ENCODE data around the gene PBRM1.
"Not testable (repeated sequence)": the region's sequence is repeated elsewhere in the genome, so short reads cannot be mapped to it uniquely, and the experiment has no call there.

The PBRM1 gene

DNA sequence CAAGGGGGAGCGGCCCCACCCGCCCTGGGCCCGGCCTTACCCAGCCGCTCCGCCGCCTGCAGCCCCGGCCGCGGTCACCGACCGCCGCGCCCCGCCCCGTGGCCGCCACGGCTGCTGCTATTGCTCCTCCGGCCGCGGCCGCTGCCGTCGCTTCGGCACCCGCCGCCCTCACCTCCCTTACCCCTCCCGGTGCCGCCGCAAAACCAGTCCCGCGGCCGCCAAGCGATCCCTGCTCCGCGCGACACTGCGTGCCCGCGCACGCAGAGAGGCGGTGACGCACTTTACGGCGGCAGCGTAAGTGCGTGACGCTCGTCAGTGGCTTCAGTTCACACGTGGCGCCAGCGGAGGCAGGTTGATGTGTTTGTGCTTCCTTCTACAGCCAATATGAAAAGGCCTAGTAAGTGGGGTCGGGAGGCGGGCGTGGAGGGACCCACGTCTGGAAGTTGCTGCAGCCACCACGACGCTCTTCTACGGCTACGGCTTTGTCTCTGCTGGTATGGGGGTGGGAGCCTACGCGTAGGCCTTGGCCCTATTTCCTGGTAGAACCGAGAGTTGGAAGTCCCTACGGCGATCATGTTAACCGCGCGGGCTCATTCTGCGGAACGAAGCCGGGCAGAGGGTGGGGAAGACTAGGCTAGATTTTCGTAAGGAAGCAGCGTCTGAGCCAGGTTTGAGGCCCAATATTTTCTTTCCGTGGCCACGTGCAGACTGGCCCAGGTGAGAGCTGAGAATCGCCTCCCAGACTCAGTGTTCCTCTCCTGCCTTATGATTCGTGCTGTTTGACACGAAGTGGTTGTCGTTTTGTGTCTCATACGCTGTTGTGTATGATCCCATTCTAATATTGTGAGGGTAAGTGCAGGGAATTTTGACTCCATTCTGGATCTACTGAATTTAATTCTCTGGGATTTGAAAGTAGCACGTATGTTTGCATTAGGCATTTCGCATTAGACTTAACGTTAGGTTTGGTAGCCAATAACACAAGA is at the start of gene PBRM1, which contains the start of gene GNL3:
TSS of gene PBRM1 (minus strand) at position 205 of the 983 bp plus-strand sequence.
TSS of gene GNL3 (plus strand) at position 324 of the 983 bp plus-strand sequence. CDS start at position 385, 61 bp downstream.
- DNase-seq (ENCODE audit: low read depth), result peak; percentile 95

DNA sequence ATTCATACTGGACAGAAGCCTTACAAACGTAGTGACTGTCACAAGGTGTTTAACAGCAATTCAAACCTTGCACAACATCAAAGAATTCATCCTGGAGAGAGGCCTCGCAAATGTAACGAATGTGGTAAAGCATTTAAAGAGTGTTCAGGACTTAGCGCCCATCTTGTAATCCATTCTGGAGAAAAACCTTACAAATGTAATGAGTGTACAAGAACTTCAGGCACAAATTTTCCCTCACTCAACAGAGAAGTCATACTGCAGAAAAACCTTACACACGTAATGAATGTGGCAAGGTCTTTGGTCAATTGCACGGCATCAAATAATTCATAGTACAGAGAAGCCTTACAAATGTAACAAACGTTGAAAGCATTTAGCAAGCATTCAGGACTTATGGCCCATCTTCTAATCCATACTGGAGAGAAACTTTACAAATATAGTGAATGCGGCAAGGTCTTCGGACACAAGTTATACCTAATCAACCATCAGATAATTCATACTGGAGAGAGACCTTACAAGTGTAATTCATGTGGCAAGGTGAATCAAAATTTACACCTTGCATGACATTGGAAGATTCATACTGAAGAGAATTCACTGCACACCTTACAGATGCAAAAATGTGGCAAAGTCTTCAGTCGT is 47.7 kb upstream of the PBRM1 start:
- no peak for DNase-seq (ENCODE audit: low read depth)

DNA sequence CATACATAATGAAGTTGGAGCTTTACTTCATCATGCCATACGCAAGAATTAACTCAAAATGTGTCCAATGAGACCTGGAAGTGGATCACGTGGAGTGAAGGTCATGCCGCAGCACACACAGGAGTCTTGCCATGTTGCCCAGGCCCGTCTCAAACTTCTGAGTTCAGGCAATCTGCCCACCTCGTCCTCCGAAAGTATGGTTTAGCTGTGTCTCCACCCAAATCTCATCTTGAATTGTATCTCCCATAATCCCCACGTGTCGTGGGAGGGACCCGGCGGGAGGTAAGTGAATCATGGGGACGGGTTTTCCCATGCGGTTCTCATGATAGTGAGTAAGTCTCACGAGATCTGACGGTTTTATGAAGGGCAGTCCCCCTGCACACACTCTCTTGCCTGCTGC is 45.9 kb upstream of the PBRM1 start:
- no peak for DNase-seq (ENCODE audit: low read depth)

DNA sequence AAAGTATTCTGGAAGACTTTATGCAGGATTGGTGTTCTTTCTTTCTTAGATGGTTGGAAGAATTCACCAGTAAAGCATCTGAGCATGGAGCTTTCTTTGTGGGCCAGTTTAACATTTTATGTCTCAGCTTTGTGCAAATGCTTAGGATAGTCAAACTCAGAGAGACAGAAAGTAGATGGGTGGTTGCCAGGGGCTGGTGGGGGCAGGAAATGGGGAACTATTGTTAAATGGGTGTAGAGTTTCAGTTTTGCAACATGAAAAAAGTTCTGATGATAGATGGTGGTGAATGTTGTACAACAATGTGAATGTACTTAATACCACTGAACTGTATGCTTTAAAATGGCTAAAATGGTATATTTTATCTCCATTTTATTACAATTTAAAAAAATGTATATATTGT is 45.0 kb upstream of the PBRM1 start:
- DNase-seq (ENCODE audit: low read depth), result no peak

DNA sequence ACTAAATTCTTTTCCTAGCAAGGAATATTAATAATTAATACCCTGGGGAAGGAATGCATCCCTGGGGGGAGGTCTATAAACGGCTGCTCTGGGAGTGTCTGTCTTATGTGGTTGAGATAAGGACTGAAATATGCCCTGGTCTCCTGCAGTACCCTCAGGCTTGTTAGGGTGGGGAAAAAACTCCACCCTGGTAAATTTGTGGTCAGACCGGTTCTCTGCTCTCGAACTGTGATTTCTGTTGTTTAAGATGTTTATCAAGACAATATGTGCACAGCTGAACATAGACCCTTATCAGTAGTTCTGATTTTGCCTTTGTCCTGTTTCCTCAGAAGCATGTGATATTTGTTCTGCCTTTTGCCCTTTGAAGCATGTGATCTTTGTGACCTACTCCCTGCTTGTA is 43.0 kb upstream of the PBRM1 start:
- DNase-seq (ENCODE audit: low read depth), result not testable (repeated sequence)

DNA sequence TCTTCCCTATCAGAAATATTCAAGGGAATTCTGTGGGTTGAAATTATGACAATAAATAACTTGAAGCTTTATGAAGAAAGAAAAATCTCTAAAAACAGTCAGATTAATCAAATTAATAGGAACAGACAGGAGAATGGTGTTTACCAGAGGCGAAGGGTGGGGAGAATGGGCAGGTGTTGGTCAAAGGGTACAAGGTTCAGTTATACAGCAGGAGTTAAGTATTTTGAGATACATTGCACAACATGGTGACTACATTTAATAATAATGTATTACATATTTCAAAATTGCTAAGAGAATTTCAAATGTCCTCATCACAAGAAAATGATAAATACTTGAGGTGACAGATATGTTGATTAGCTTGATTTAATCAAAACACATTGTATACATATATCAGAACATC is 38.8 kb upstream of the PBRM1 start:
- DNase-seq (ENCODE audit: low read depth), result no peak

DNA sequence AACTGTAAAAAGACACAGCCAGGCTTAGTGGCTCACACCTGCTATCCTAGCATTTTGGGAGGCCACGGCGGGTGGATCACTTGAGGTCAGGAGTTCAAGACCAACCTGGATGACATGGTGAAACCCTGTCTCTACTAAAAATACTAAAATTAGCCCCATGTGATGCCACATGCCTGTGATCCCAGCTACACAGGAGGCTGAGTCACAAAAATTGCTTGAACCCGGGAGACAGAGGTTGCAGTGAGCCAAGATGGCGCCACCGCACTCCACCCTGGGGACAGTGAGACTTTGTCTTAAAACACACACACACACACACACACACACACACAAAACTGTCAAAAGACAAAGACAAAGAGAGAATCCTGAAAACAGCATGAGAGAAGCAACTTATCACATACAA is 38.2 kb upstream of the PBRM1 start:
- no peak for DNase-seq (ENCODE audit: low read depth)

DNA sequence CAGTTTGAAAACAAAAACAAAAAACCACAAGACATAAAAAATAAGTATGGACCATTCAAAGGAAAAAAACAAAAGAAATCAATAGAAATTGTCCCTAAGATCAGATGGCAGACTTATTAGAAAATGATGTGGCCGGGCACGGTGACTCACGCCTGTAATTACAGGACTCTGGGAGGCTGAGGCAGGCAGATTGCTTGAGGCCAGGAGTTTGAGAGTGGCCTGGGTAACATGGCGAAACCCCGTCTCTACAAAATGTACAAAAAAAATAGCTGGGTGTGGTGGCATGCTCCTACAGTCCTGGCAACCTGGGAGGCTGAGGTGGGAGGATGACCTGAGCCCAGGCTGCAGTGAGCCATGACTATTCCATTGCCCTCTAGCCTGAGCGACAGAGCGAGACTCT is 36.8 kb upstream of the PBRM1 start:
- DNase-seq (ENCODE audit: low read depth), result no peak

DNA sequence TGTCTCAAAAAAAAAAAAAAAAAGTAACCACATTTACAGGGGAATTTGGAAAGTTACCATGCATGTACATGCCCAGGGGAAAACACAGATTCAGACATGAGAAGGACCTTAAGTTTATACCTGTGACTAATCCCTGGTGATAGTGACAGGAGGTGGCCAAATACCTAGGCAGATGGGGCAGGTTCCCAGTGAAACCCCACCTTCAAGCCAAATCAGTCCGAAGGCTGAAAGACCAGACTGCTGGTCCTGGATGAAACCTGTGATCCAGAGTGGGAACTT is 36.0 kb upstream of the PBRM1 start:
- no peak for DNase-seq (ENCODE audit: low read depth)

DNA sequence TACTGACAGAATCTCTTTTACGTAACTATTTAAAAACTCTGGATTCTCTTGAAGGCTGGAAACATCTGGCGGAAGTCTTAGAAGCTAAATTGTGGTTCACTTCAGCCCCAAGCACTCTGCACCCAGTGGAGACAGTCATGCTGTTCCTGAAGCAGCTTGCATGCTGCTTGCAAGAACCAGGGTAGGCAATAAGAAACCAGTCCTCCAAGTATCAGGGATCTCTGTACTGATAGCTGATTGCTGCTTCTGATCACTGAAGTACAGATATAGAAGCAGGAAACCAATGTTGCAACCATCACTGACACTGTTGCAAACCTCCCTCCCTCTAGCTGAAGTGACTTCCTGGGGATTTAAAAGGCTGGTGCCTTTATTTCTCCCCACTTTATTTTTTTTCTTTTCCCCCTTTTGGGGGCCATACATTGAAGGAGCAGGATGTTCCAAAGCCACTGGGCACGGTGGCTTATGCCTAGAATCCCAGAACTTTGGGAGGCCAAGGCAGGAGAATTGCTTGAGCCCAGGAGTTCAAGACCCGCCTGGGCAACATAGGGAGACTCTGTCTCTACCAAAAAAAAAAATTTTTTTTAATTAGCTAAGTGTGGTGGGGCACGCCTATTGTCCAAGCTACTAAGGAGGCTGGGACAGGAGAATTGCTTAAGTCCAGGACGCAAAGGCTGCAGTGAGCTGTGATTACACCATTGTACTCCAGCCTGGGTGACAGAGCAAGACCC is 35.5 kb upstream of the PBRM1 start:
- no peak for DNase-seq (ENCODE audit: low read depth)

DNA sequence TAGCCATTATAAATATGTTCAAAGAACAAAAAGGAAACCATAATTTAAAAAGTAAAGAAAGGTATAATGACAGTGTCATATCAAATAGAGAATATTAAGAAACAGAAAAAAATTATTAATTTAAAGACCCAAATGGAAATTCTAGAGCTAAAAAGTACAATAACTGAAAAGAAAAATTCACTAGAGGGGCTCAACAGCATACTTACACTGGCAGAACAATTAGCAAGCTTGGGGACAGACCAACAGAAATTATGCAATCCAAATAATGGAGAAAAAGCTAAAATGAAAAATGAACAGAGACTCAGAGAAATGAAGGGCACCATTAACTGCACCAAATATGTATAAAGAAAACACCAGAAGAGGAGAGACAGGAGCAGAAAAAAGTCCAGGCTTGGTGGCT is 33.9 kb upstream of the PBRM1 start:
- DNase-seq (ENCODE audit: low read depth), result no peak

DNA sequence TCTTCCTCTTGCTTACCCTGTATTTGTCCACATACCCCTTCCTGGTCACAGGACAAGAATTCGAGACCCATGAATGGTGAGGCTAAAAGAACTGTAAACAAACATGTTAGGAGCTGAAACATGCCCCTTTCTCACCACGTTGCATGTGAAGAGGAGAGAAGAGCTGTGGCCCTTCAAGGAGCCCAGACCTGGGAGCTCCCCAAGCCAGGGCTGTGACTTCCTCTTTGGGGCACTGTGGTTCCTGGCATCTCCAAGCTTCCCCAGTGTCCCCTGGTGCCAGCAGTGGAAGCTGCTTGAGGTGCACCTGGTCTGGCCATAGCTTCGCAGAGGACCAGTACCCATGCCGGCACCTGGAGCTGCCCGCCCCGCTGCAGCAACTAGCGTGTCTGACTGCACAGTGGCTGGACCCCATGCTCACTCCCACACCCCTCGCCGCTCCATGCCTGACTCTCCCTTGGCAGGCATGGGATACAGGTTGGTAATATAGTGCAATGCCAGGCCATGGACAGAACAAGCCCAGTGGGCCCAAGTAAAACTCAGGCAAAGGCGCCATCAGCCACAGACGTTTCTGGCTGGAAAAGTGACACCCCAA is 30.1 kb upstream of the PBRM1 start:
- DNase-seq (ENCODE audit: low read depth), result no peak

DNA sequence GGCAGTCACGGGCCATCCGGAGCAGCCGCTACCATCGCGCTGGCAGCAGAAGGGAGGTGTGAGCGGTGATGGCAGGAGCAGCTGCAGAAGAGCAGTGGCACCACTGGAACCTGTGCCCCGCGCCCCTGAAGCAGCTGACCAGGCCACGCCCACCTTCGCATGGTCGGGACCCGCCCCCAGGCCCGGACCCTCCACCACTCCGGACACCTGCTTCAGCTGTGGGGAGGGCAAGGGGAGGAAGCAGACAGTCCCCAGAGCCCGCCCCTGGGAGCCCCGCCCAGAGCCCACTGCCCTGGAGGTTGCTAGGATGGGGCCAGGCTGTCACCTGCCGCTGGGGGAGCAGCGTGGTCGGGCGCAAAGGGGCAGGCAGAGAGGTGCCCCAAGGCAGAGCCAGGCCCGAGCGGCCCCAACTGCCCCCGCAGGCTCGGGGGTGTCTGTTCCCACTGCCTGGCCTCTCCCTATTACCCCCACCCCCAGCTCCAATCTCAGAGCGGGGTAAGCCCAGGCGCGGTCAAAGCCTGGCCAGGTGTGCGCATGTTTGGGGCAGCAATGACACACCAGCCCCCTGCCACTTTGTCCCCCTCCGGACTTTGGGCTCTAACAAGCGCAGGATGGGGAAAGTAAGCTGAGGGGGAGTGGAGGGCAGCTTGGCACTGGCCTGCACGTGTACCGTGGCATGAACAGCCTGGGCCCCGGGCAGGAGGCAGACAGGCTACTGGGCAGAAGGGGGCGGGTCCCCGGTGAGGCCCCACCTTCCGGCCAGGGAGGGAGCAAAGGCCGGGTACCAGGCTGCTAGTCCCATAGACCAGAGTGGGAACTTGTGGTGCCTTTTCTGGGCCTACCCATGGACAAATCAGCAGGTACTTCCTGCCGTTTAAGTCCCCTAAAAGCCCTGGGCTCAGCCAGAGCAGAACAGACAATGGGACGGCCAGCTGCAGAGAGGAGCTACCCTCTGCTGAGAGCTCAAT is 28.9 kb upstream of the PBRM1 start:
- DNase-seq (ENCODE audit: low read depth), result no peak

DNA sequence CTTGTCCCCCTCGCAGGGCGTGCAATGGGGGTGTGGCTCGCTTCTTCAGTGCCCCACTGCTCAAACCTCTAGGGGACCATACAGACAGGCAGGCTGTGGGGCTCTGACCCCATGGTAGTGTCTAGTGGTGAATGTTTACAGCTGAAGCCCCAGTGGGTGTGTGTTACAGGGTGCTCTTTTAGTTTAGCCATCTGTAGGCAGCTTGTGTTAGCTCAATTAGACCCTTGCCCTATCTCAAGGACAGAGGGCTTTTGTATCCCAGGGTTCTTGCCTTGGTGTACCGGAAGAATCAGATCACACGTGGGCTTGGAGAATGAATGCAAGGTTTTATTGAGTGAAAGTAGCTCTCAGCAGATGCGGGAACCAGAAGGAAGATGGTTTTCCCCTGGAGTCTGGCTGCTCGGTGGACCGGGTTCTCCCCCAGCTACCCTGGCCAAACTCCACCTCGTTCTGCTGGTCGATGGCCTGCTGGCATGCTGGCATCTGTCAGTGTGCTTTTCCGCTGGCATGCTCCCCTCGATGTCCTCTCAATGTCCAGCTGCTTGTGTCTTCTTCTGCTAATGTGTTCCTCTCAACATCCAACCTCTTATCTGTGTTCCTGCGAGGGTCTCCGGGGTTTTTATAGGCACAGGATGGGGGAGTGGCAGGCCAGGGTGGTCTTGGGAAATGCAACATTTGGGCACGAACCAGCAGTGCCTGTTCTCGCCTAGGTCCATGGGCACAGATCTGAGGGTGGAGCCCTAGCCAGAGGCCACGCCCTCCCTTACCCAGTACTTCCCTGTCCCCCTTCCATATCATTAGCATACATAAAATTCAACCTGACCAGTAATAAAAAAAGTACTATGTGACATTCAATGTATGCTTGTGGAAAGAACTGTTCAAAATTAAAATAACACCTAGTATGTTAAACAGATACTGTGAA is 26.8 kb upstream of the PBRM1 start:
- DNase-seq (ENCODE audit: low read depth), result no peak

DNA sequence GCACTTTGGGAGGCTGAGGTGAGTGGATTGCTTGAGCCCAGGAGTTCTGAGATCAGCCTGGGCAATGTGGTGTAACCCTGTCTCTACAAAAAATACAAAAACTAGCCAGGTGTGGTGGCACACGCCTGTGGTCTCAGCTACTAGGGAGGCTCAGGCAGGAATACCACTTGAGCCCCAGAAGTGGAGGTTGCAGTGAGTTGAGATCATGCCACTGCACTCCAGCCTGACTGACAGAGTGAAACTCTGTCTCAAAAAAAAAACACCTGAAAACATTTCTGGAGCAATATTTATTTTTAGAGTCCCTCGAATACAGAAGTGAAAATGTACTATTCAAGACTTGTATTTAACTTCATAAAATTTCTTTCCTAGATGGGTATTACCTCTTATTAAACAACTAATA is 24.8 kb upstream of the PBRM1 start:
- no peak for DNase-seq (ENCODE audit: low read depth)

DNA sequence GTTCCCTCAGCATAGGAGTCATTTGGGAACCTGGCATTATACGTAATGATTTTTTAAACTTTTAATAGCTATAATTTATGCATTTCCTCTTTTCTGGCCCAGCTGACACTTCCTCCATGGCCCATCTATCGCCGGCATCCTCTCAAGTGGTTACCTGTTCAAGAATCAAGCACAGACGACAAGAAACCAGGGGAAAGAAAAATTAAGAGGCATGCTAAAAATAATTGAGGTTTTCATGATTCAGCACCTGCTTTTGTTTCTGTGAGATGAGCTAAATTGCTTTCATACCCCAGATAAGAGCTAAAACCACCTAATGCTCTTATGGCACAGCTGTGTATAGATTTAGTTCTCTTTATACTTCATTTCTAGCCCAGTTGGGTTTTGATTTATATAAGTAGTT is 21.9 kb upstream of the PBRM1 start:
- DNase-seq (ENCODE audit: low read depth), result no peak

DNA sequence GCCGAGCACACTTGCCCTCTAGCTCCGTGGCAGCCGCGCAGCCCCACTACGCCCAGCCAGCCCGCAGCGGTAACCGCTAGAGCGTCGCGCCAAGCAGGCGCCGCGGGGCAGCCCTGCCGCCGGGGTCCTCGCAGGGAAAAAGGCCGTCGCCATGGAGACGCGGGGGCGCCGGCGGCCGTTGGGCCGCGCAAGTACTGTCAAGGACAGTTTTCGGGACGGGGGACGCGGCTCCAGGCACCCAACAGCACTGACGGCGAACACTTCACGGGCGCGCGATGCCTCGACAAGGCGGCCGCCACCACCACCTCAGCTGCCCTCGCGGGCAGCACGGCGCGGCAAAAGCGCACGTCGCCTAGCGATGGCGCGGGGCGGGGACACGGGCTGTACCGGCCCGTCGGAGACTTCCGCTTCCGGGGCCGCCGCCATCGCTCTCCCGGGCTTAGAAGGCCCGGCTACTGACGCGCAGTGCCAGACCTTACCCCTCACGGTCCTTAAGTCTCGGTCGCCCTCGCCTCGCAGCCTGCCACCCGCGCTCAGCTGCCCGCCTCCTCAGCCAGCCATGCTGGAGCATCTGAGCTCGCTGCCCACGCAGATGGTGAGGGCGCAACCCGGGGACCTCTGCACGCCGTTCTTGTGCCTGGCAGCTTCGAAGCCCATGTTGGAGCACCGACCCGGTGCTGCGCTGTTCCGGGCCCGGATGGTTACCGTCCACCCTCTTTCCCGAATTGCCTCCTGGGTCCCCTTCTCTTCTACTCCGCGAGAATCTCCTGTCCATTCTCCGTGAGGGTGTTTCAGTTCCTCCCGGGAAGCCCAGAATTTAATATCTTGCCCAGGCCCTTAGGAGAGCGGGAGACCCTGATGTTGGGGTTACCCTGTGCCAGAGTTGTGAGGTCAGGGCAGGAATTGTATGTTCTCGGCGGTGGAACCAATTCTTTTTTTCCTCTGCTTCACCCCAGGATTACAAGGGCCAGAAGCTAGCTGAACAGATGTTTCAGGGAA is 20.3 kb upstream of the PBRM1 start, which contains the start of the genes GLT8D1 and SPCS1:
TSS of gene GLT8D1 (minus strand) at position 104 of the 999 bp plus-strand sequence. CDS start 5,331 bp downstream, outside the sequence.
TSS of gene SPCS1 (plus strand) at position 419 of the 999 bp plus-strand sequence. CDS start at position 560, 141 bp downstream.
- peak; percentile 89 for DNase-seq (ENCODE audit: low read depth)

DNA sequence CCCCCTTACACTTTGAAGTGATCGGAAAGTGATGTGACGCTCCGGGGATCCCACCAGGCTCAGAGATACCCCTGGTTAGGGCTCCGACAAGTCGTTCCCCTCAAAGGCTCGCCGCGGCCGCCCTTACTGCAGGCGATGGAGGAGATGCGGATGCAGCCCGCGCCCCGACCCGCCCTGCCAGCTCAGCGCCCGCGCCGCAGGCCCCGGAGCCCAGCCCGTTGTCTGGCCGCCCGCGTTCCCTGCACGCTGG is 19.6 kb upstream of the PBRM1 start:
- DNase-seq (ENCODE audit: low read depth), result no peak
